ENCODE results near the gene SERPINF2. TPM values are rescaled to one million over a fixed set of nuclear protein-coding genes. Genes with fewer than 3 reads are reported as not detected.
"Not testable (repeated sequence)": the region's sequence is repeated elsewhere in the genome, so short reads cannot be mapped to it uniquely, and the experiment has no call there.

The SERPINF2 gene
- polyA plus RNA-seq, 1 donor, result 1.7 TPM

- DNase-seq, result no peak
Observed at GRCh38 chr17:1792495-1793446, 50.1 kb downstream of the SERPINF2 start.

- DNase-seq, result no peak
Observed at GRCh38 chr17:1793447-1793806, 50.8 kb downstream of the SERPINF2 start.

GRCh38 chr17:1796800-1797199 lies 54.1 kb downstream of the SERPINF2 start:
- DNase-seq, result no peak

- DNase-seq, result no peak
Observed at GRCh38 chr17:1797323-1797722, 54.7 kb downstream of the SERPINF2 start.

GRCh38 chr17:1797846-1798245 lies 55.2 kb downstream of the SERPINF2 start:
- DNase-seq, result not testable (repeated sequence)

- DNase-seq, result no peak
Observed at GRCh38 chr17:1800240-1800639, 57.6 kb downstream of the SERPINF2 start.

- no peak for DNase-seq
Observed at GRCh38 chr17:1800712-1801111, 58.0 kb downstream of the SERPINF2 start.

- no peak for DNase-seq
Observed at GRCh38 chr17:1802429-1802828, 59.8 kb downstream of the SERPINF2 start.

GRCh38 chr17:1803280-1803679 lies 60.6 kb downstream of the SERPINF2 start:
- DNase-seq, result no peak

Other genes with a start within 250 kb of the SERPINF2 start
- 34.5 TPM for gene INPP5K, start 226.3 kb upstream of the SERPINF2 start, polyA plus RNA-seq (ENCODE audit: insufficient read length)
- 29.9 TPM for gene PITPNA, start 180.1 kb upstream of the SERPINF2 start, polyA plus RNA-seq (ENCODE audit: insufficient read length)
- gene SLC43A2, start 114.0 kb upstream of the SERPINF2 start, polyA plus RNA-seq (ENCODE audit: insufficient read length), result 7.8 TPM
- 9.7 TPM for gene SCARF1, start 97.1 kb upstream of the SERPINF2 start, polyA plus RNA-seq (ENCODE audit: insufficient read length)
- 5.4 TPM for gene RILP, start 93.0 kb upstream of the SERPINF2 start, polyA plus RNA-seq (ENCODE audit: insufficient read length)
- 200 TPM for gene PRPF8, start 58.0 kb upstream of the SERPINF2 start, polyA plus RNA-seq (ENCODE audit: insufficient read length)
- 5.5 TPM for gene TLCD2, start 32.5 kb upstream of the SERPINF2 start, polyA plus RNA-seq (ENCODE audit: insufficient read length)
- gene WDR81, start 18.2 kb upstream of the SERPINF2 start, polyA plus RNA-seq (ENCODE audit: insufficient read length), result 21.4 TPM
- 360 TPM for gene SERPINF1, start 19.2 kb downstream of the SERPINF2 start, polyA plus RNA-seq (ENCODE audit: insufficient read length)
- gene SMYD4, start 87.0 kb downstream of the SERPINF2 start, polyA plus RNA-seq (ENCODE audit: insufficient read length), result 10.4 TPM
- gene RPA1, start 87.1 kb downstream of the SERPINF2 start, polyA plus RNA-seq (ENCODE audit: insufficient read length), result 40.3 TPM